HepG2 (cell line): ENCODE data around the gene S100P. TPM values are rescaled to one million over a fixed set of nuclear protein-coding genes. Genes with fewer than 3 reads are reported as not detected.
A peak's percentile ranks its signal among the peaks of the same experiment; 100 is the strongest.

Experiments used
- DMAP1 ChIP-seq: IDR thresholded peaks from 2 replicates; pipeline ENCODE4 v1.6.1; 2016
- GATAD2A ChIP-seq: IDR thresholded peaks from 2 replicates; pipeline ENCODE4 v1.6.1; 2016
- HIVEP1 ChIP-seq: sonication (generic); formaldehyde crosslinking; IDR thresholded peaks from 2 replicates; pipeline ENCODE4 v1.4.0; 2020; ENCODE audit warnings: mild to moderate bottlenecking, missing genetic modification reagents
- HMGXB4 ChIP-seq, 2 experiments: sonication (generic) in 1 of 2; formaldehyde crosslinking in 1 of 2; IDR thresholded peaks; 2 replicates each; pipeline versions ENCODE4 v1.4.0 to v1.6.1; 2018 to 2020; ENCODE audit warnings: missing genetic modification reagents in 2 of 2, borderline replicate concordance in 1 of 2, low read depth in 1 of 2, mild to moderate bottlenecking in 1 of 2, missing biosample characterization in 1 of 2
- HNF1B ChIP-seq: sonication (generic); formaldehyde crosslinking; IDR thresholded peaks from 2 replicates; pipeline ENCODE4 v1.5.1; 2020; ENCODE audit warnings: mild to moderate bottlenecking, moderate library complexity, missing genetic modification reagents
- NFE2L2 ChIP-seq: fragments of 150-350 bp; IDR thresholded peaks from 2 replicates; pipeline ENCODE4 v1.6.1; 2014; ENCODE audit warnings: low read length
- PBX3 ChIP-seq: sonication (generic); formaldehyde crosslinking; IDR thresholded peaks from 2 replicates; pipeline ENCODE4 v1.8.1; 2023; ENCODE audit warnings: missing genetic modification reagents, inconsistent platforms, borderline replicate concordance
- ZBTB33 ChIP-seq: sonication (generic); formaldehyde crosslinking; IDR thresholded peaks from 2 replicates; pipeline ENCODE4 v1.4.0; 2020; ENCODE audit warnings: missing genetic modification reagents
- ZNF280D ChIP-seq: sonication (generic); formaldehyde crosslinking; IDR thresholded peaks from 2 replicates; pipeline ENCODE4 v1.5.1; 2020; ENCODE audit warnings: mild to moderate bottlenecking, missing genetic modification reagents
- ZNF362 ChIP-seq: sonication (generic); formaldehyde crosslinking; IDR thresholded peaks from 2 replicates; pipeline ENCODE4 v1.4.0; 2020; ENCODE audit warnings: missing genetic modification reagents, mild to moderate bottlenecking, borderline replicate concordance
- ZNF501 ChIP-seq: sonication (generic); formaldehyde crosslinking; IDR thresholded peaks from 2 replicates; pipeline ENCODE4 v1.5.1; 2020; ENCODE audit warnings: mild to moderate bottlenecking, moderate library complexity, missing genetic modification reagents
- ZNF670 ChIP-seq: sonication (generic); formaldehyde crosslinking; IDR thresholded peaks from 2 replicates; pipeline ENCODE4 v1.8.0; 2022; ENCODE audit warnings: mild to moderate bottlenecking, missing genetic modification reagents, borderline replicate concordance
- polyA plus RNA-seq, 8 experiments: library from polyadenylated mRNA; depleted of rRNA in 3 of 8; stranded (reverse) in 7 of 8; unstranded in 1 of 8; fragments of >200 nt; fragmentation: Illumina TruSeq in 4 of 8; extraction: Trizol in 4 of 8; gene quantifications; 2 replicates each; pipeline versions ENCODE4 v1.2.1 to v1.2.3, GENCODE V29; 2011 to 2016; ENCODE audit warnings: low read depth in 4 of 8, missing spikeins in 1 of 8, mixed read lengths in 1 of 8; ENCODE audit not compliant: insufficient read depth in 1 of 8
- total RNA-seq, 5 experiments: library from RNA; depleted of rRNA; stranded (reverse); fragments of >200 nt; fragmentation: Illumina TruSeq; extraction: Trizol; gene quantifications; 2 replicates each; pipeline ENCODE4 v1.2.3, GENCODE V29; 2016; ENCODE audit warnings: low read depth in 1 of 5

The S100P gene
- total and polyA plus RNA-seq, 2 of the 13 experiments (the other 11 are each of a cell fraction or from before 2014, with no cell fraction given): 278 to 1,649 TPM

GRCh38 chr4:6703786-6704185 is 10.1 kb downstream of the S100P start (continued):
- TF ChIP-seq ZNF362 (CRISPR knock-in tag): no peak
- no peak for TF ChIP-seq ZNF501 (CRISPR knock-in tag)
- peak; percentile 15; the same call in 1 of the 2 replicates for TF ChIP-seq NFE2L2
- no peak for TF ChIP-seq ZNF670 (CRISPR knock-in tag)
- TF ChIP-seq HNF1B (CRISPR knock-in tag): no peak
- TF ChIP-seq ZNF280D (CRISPR knock-in tag): no peak
- TF ChIP-seq ZBTB33 (CRISPR knock-in tag): no peak
- TF ChIP-seq GATAD2A (CRISPR knock-in tag): peak; percentile 11; the same call in 1 of the 2 replicates
- no peak for TF ChIP-seq PBX3
- TF ChIP-seq HIVEP1 (CRISPR knock-in tag): no peak
- no peak for TF ChIP-seq DMAP1 (CRISPR knock-in tag)
- TF ChIP-seq HMGXB4 (CRISPR knock-in tag; IDR thresholded peaks at IDR 0.05; ENCODE audit: borderline replicate concordance in 1 of 2, low read depth in 1 of 2): no peak
